Caco-2 (cell line): ENCODE results near the gene SLFN12L. TPM values are rescaled to one million over a fixed set of nuclear protein-coding genes. Genes with fewer than 3 reads are reported as not detected.
"Not testable (repeated sequence)": the region's sequence is repeated elsewhere in the genome, so short reads cannot be mapped to it uniquely, and the experiment has no call there.

Experiments
- BruUV-seq: library from RNA; stranded (reverse); fragments of 400-500 nt; replicated peaks from 2 replicates; lab custom pipeline; 2021; lab: Mats Ljungman, UMichigan
- CTCF ChIA-PET: fragments of 300-600 bp; sonication (Branson Sonifier 250); formaldehyde crosslinking; loops from one replicate; lab custom pipeline; 2022; ENCODE audit warnings: antibody characterized with exemption; lab: Charles Lee
- POLR2A ChIA-PET: fragments of 300-600 bp; sonication (Branson Sonifier 250); formaldehyde crosslinking; loops from one replicate; lab custom pipeline; 2022; ENCODE audit warnings: antibody characterized with exemption; lab: Charles Lee
- DNase-seq, 2 experiments: peaks; one replicate each; pipeline versions ENCODE4 v3.0.0 to v3.0.0-alpha.2; 2020 to 2022
- H3K27me3 ChIP-seq: replicated peaks from 2 replicates; pipeline ENCODE4 v1.6.0; 2011; ENCODE audit warnings: low read length; ENCODE audit not compliant: control insufficient read depth, insufficient read depth
- H3K36me3 ChIP-seq: 2 replicates; pipeline ENCODE4 v1.5.1; 2011; ENCODE audit warnings: low read length; ENCODE audit not compliant: control insufficient read depth, insufficient read depth
- H3K4me1 ChIP-seq: fragments of 250-450 bp; sonication (Bioruptor Pico); 2 replicates; pipeline ENCODE4 v1.5.1; 2020; ENCODE audit warnings: mild to moderate bottlenecking
- H3K4me3 ChIP-seq: 2 replicates; pipeline ENCODE4 v1.5.1; 2011; ENCODE audit warnings: low read depth, mild to moderate bottlenecking, control low read depth, low read length
- H3K9me3 ChIP-seq: fragments of 250-450 bp; sonication (Bioruptor Pico); 2 replicates; pipeline ENCODE4 v1.5.1; 2020; ENCODE audit warnings: mild to moderate bottlenecking, moderate library complexity
- H3K27ac Mint-ChIP-seq: one replicate; pipeline ENCODE4 v1.8.0; 2022; ENCODE audit warnings: mixed read lengths; ENCODE audit not compliant: unreplicated experiment
- H3K27me3 Mint-ChIP-seq: one replicate; pipeline ENCODE4 v1.8.0; 2022; ENCODE audit warnings: mixed read lengths; ENCODE audit not compliant: insufficient read depth, unreplicated experiment
- H3K36me3 Mint-ChIP-seq: one replicate; pipeline ENCODE4 v1.8.0; 2022; ENCODE audit warnings: mild to moderate bottlenecking, mixed read lengths; ENCODE audit not compliant: insufficient read depth, unreplicated experiment
- H3K4me1 Mint-ChIP-seq: one replicate; pipeline ENCODE4 v1.8.0; 2022; ENCODE audit warnings: low read depth, mixed read lengths; ENCODE audit not compliant: unreplicated experiment
- H3K4me3 Mint-ChIP-seq: one replicate; pipeline ENCODE4 v1.8.0; 2022; ENCODE audit warnings: mild to moderate bottlenecking, moderate library complexity, mixed read lengths; ENCODE audit not compliant: unreplicated experiment
- H3K9me3 Mint-ChIP-seq: one replicate; pipeline ENCODE4 v1.8.0; 2022; ENCODE audit warnings: mixed read lengths; ENCODE audit not compliant: unreplicated experiment
- intact Hi-C: fragments of 100-400 bp; cut with micrococcal nuclease; formaldehyde crosslinking; loops from one replicate; pipeline ENCODE4 v1.10.0; 2022; ENCODE audit not compliant: unreplicated experiment
- total RNA-seq: library from RNA; stranded (reverse); gene quantifications from 2 replicates; pipeline ENCODE4 v1.2.3, GENCODE V29; 2022
- TF ChIP-seq, protein P1 (sequence below), 2 experiments: fragments of 200-600 bp in 1 of 2; IDR thresholded peaks; 1 replicate in 1 of 2; 2 replicates in 1 of 2; pipeline versions ENCODE4 v1.5.1 to v1.8.0; 2011 to 2022; ENCODE audit warnings: antibody characterized with exemption in 1 of 2, control low read depth in 1 of 2, inconsistent platforms in 1 of 2, low read depth in 1 of 2, low read length in 1 of 2, mild to moderate bottlenecking in 1 of 2, moderate library complexity in 1 of 2; ENCODE audit not compliant: insufficient read depth in 1 of 2, severe bottlenecking in 1 of 2, unreplicated experiment in 1 of 2

Gene SLFN12L
- total RNA-seq, 1 experiment from 2014 or later: not detected

DNA sequence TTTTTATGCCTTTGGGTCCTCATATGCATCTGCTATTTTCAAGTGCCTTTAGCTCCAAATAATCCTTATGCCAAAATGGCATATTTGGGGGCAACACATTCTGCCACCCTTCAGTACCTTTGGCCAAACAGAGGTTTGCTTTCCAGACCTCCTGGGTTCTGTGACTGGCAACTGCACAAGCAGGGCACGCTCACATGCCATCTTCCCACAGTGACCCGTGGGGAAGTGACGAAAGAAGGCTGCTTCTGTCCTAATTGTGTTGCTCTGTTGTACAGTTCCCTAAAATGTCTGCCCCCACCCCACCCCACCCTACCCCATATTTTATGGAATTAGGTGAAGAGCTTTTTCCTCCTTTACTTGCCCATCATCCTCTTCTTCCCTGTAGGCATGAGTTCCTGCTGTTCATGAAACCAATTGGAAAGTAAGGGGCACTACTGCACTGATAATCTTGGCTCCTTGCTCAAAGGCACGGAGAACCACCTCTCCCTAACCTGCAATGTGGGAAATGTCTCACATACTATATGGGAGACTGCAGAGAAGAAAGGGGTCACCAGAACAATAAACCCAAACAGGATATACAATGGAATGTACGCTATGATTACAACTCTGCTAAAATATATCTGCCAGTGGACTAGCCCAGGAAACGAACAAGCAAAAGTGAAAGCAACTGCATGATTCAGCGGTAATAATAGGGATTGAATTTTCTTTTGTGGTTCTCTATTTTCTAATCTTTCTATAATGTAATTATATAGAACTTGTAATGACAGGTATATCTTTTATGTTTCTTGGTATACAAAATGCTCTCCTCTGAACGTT, 3.3 kb upstream of the SLFN12L start:
- intact Hi-C loops: no loop called here
- DNase-seq: no peak
- no TSS peak for BruUV-seq
- TF ChIP-seq, protein P1, sequence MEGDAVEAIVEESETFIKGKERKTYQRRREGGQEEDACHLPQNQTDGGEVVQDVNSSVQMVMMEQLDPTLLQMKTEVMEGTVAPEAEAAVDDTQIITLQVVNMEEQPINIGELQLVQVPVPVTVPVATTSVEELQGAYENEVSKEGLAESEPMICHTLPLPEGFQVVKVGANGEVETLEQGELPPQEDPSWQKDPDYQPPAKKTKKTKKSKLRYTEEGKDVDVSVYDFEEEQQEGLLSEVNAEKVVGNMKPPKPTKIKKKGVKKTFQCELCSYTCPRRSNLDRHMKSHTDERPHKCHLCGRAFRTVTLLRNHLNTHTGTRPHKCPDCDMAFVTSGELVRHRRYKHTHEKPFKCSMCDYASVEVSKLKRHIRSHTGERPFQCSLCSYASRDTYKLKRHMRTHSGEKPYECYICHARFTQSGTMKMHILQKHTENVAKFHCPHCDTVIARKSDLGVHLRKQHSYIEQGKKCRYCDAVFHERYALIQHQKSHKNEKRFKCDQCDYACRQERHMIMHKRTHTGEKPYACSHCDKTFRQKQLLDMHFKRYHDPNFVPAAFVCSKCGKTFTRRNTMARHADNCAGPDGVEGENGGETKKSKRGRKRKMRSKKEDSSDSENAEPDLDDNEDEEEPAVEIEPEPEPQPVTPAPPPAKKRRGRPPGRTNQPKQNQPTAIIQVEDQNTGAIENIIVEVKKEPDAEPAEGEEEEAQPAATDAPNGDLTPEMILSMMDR (IDR thresholded peaks at IDR 0.05; ENCODE audit: insufficient read depth in 1 of 2, low read depth in 1 of 2, low read length in 1 of 2, severe bottlenecking in 1 of 2, unreplicated experiment in 1 of 2): no peak
- Histone ChIP-seq H3K27me3 (no peaks in the 10 kb centered on the region), H3K36me3 (no peaks in the 10 kb centered on the region), H3K4me3 (no peak overlapping the region), H3K4me1 (no peaks in the 10 kb centered on the region), H3K9me3 (no peaks in the 10 kb centered on the region)
- CTCF ChIA-PET: no interaction called here
- no peaks in the 10 kb centered on the region for H3K9me3 Mint-ChIP-seq
- no peak overlapping the region for H3K4me3 Mint-ChIP-seq
- H3K4me1 Mint-ChIP-seq: no peaks in the 10 kb centered on the region
- peaks cover 27% of the 10 kb centered on the region for H3K27me3 Mint-ChIP-seq
- no peaks in the 10 kb centered on the region for H3K36me3 Mint-ChIP-seq
- no peak overlapping the region for H3K27ac Mint-ChIP-seq
- POLR2A ChIA-PET: no interaction called here

DNA sequence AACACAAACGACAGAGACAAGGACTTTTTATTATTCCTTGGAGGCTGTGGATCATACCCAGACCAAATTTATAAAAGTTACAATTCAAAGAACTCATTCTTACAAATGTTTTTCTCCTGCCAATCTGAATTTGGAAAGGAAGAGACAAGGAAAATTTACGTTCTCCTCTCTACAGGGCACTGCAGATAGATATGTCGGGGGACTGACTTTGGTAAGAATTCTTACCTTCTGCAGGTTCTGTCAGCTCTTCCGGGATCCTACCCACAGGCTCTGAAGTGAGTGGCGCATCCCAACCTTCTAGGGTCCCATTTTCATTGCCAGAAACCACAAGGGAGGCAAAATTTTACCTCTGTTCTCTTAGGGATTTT, 2.2 kb upstream of the SLFN12L start:
- no TSS peak for BruUV-seq
- POLR2A ChIA-PET: no interaction called here

DNA sequence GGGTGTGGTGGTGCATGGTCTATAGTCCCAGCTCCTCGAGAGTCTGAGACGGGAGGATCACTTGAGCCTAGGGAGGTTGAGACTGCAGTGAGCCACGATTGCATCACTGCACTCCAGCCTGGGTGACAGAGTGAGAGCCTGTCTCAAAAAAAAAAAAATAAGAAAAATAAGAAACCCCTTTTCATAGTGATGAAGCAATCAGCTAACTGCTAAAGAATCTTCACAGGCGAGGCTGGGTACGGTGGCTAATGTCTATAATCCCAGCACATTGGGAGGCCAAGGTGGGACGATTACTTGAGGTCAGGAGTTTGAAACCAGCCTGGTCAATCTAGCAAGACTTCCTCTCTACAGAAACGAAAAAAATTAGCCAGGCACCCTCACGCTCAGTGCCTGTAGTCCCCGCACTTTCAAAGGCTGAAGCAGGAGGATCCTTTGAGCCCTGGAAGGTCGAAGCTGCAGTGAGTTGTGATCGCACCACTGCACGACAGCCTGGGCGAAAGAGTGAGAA, 760 bp downstream of the SLFN12L start:
- intact Hi-C loops: loop anchor here (5.0 to 10.0 kb wide), 2 partner anchors 294 to 542 kb away; partner anchors contain the start of gene SLFN5
- Mint-ChIP-seq H3K9me3 (no peaks in the 10 kb centered on the region), H3K27me3 (peaks cover 19% of the 10 kb centered on the region), H3K4me1 (no peaks in the 10 kb centered on the region), H3K4me3 (no peak overlapping the region), H3K27ac (no peak overlapping the region), H3K36me3 (no peaks in the 10 kb centered on the region)
- TF ChIP-seq, protein P1 (IDR thresholded peaks at IDR 0.05; ENCODE audit: insufficient read depth in 1 of 2, low read depth in 1 of 2, low read length in 1 of 2, severe bottlenecking in 1 of 2, unreplicated experiment in 1 of 2): no peak
- no peak for DNase-seq
- ChIA-PET CTCF (interaction anchor here (0.6 to 1.4 kb wide), 2 partner anchors 24 to 225 kb away, joined by 3 to 4 read pairs; no protein-coding TSS in a partner anchor), POLR2A (no interaction called here)
- Histone ChIP-seq H3K36me3 (no peaks in the 10 kb centered on the region), H3K4me1 (no peaks in the 10 kb centered on the region), H3K27me3 (no peaks in the 10 kb centered on the region), H3K4me3 (no peak overlapping the region), H3K9me3 (no peaks in the 10 kb centered on the region)
- no TSS peak for BruUV-seq

More for the DNA sequence above, 2.2 kb upstream of the SLFN12L start:
- Mint-ChIP-seq H3K9me3 (no peaks in the 10 kb centered on the region), H3K4me1 (no peaks in the 10 kb centered on the region), H3K27ac (no peak overlapping the region), H3K4me3 (no peak overlapping the region), H3K36me3 (no peaks in the 10 kb centered on the region), H3K27me3 (peaks cover 23% of the 10 kb centered on the region)
- Histone ChIP-seq H3K4me3 (no peak overlapping the region), H3K27me3 (no peaks in the 10 kb centered on the region), H3K4me1 (no peaks in the 10 kb centered on the region), H3K36me3 (no peaks in the 10 kb centered on the region), H3K9me3 (no peaks in the 10 kb centered on the region)
- intact Hi-C loops: loop anchor here (1.0 to 10.0 kb wide), 3 partner anchors 227 to 545 kb away; partner anchors contain the start of gene SLFN5
- TF ChIP-seq, protein P1 (IDR thresholded peaks at IDR 0.05; ENCODE audit: insufficient read depth in 1 of 2, low read depth in 1 of 2, low read length in 1 of 2, severe bottlenecking in 1 of 2, unreplicated experiment in 1 of 2): no peak
- no peak for DNase-seq
- CTCF ChIA-PET: interaction anchor here (0.6 to 1.0 kb wide), 7 partner anchors 17 to 371 kb away, joined by 3 to 5 read pairs (median 4); partner anchors contain the start of gene AP2B1

DNA sequence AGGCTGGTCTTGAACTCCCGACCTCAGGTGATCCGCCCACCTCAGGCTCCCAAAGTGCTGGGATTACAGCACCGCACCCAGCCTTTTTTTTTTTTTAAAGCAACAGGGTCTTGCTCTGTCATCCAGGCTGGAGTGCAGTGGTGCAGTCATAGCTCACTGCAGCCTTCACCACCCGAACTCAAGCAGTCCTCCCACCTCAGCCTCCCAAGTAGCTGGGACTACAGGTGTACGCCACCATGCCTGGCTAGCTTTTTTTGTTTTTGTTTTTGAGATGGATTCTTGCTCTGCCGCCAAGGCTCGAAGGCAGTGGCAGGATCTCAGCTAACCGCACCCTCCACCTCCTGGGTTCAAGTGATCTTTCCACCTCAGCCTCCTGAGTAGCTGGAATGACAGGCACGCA, 2.1 kb downstream of the SLFN12L start:
- H3K4me3 ChIP-seq, H3K4me3 Mint-ChIP-seq, DNase-seq, H3K36me3 Mint-ChIP-seq, H3K9me3 Mint-ChIP-seq, BruUV-seq, H3K27ac Mint-ChIP-seq, H3K27me3 ChIP-seq, H3K9me3 ChIP-seq, H3K36me3 ChIP-seq, H3K4me1 ChIP-seq, H3K4me1 Mint-ChIP-seq, POLR2A ChIA-PET: not testable (repeated sequence)
- CTCF ChIA-PET: interaction anchor here (0.6 to 2.5 kb wide), 2 partner anchors 13 to 223 kb away, joined by 3 to 23 read pairs; no protein-coding TSS in a partner anchor
- intact Hi-C loops: loop anchor here (5.0 to 10.0 kb wide), 2 partner anchors 293 to 541 kb away; partner anchors contain the start of gene SLFN5
- H3K27me3 Mint-ChIP-seq: peaks cover 18% of the 10 kb centered on the region
